ENCODE measurements around the gene WNK4. TPM values are rescaled to one million over a fixed set of nuclear protein-coding genes. Genes with fewer than 3 reads are reported as not detected.
A peak's percentile ranks its signal among the peaks of the same experiment; 100 is the strongest.

The WNK4 gene
- polyA plus RNA-seq, 3 donors: not detected

DNA sequence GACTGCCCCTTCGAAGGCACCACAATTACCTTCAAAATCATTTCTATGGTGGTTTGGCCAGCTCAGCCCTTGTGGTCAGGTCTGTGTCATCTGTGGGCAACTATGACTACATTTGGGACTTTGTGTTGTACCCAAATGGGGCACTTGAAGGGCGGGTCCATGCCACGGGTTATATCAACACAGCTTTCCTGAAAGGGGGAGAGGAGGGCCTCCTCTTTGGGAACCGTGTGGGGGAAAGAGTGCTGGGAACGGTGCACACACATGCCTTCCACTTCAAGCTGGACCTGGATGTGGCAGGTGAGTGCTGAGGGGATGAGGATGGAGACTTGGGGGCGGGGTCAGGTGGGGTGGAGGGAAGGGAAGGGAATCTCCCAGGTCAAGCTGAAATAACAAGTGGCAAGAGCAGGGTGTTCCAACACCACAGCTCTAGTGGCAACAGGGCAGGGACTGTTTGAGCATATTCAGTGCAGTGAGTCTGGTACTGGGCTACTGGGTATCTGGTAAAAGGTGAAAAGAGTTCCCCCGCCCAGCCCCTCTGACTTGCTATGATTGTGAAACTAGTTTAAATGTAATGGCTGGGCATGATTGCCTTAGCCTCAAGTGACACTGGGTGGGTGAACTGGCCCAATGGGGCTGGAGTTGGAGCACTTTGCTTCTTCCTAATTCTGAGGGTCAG, 65.6 kb downstream of the WNK4 start:
- H3K9me3 ChIP-seq (replicated peaks in 1 of 2; ENCODE audit: control insufficient read depth in 1 of 2, insufficient read depth in 1 of 2, low read length in 2 of 2): no peaks in the 10 kb centered on the region
- H3K4me1 ChIP-seq (ENCODE audit: control insufficient read depth in 1 of 2, insufficient read depth in 2 of 2, low read length in 2 of 2): peaks cover 19 to 23% of the 10 kb centered on the region in 2 donors
- peak overlapping the region; percentile 28 to 64 for H3K27ac ChIP-seq (ENCODE audit: low read depth in 1 of 2, low read length in 2 of 2)
- peaks cover 45 to 47% of the 10 kb centered on the region in 2 donors for H3K36me3 Mint-ChIP-seq
- no peak overlapping the region for H2AFZ ChIP-seq (ENCODE audit: insufficient read depth, low read depth, low read length, poor library complexity, severe bottlenecking)
- H3K4me1 Mint-ChIP-seq: peaks cover 28% of the 10 kb centered on the region
- H3K4me3 Mint-ChIP-seq: no peak overlapping the region
- intact Hi-C loops (cut with micrococcal nuclease): loop anchor here in 1 of 2 donors (10.0 kb wide), 1 partner anchor 149 kb away; the partner anchor contains the start of gene RPL27
- TF ChIP-seq CTCF (IDR thresholded peaks at IDR 0.05): no peak
- no peaks in the 10 kb centered on the region for H3K9me3 Mint-ChIP-seq
- H3K79me2 ChIP-seq (ENCODE audit: insufficient read depth, low read length): no peaks in the 10 kb centered on the region
- H3K4me2 ChIP-seq (replicated peaks; ENCODE audit: extremely low read depth, low read length, poor library complexity, severe bottlenecking): no peak overlapping the region
- no peaks in the 10 kb centered on the region for H3K27me3 ChIP-seq (ENCODE audit: control insufficient read depth in 2 of 2, insufficient read depth in 2 of 2, low read length in 2 of 2)
- H3K9ac ChIP-seq (ENCODE audit: insufficient read depth, low read length, poor library complexity, severe bottlenecking): no peak overlapping the region
- peaks cover 48% of the 10 kb centered on the region in 2 donors for H3K36me3 ChIP-seq (replicated peaks in 1 of 2; ENCODE audit: control insufficient read depth in 1 of 2, insufficient read depth in 2 of 2, low read length in 2 of 2)
- peak in 2 of 3 donors; percentile 19 to 60 for DNase-seq
- peaks cover 42% of the 10 kb centered on the region for H4K20me1 ChIP-seq (ENCODE audit: insufficient read depth, low read length)
- peak overlapping the region; percentile 25 to 88 (median 81) for H3K27ac Mint-ChIP-seq
- 63% methylated on average over 6 of the region's 7 CpGs for WGBS (ENCODE audit: insufficient coverage)
- peaks cover 0 to 5% (median 3%) of the 10 kb centered on the region in 3 donors for H3K27me3 Mint-ChIP-seq (ENCODE audit: low read depth in 3 of 3)
- no peak overlapping the region for H3K4me3 ChIP-seq (replicated peaks in 1 of 3; ENCODE audit: low read depth in 2 of 3, low read length in 3 of 3)

Small RNAs within 50 kb of the gene (small RNA-seq; reads per million reads assigned to genes)
- not detected for gene HMGN2P15 (ENCODE audit: insufficient read length, low read depth)
- gene MIR6781 (ENCODE audit: insufficient read length, low read depth): not detected

Other genes starting within 250 kb of the WNK4 start
- 10 to 100 TPM; 10.4 to 32.9 (median 24.9) TPM for gene NAGLU, start 244.4 kb upstream of the WNK4 start, polyA plus RNA-seq
- under 1 TPM; 0.19 to 0.72 (median 0.27) TPM for gene HSD17B1, start 227.7 kb upstream of the WNK4 start, polyA plus RNA-seq
- gene COASY, start 218.5 kb upstream of the WNK4 start, polyA plus RNA-seq: 10 to 100 TPM; 52.6 to 63.8 (median 57.9) TPM
- gene MLX, start 213.5 kb upstream of the WNK4 start, polyA plus RNA-seq: 100 to 1,000 TPM in 1 of 3 donors, 10 to 100 TPM in 2; 61.4 to 106 (median 63.5) TPM
- 1 to 10 TPM in 1 of 3 donors, not detected in 2; 1.2 TPM for gene PSMC3IP, start 202.9 kb upstream of the WNK4 start, polyA plus RNA-seq
- gene RETREG3, start 171.2 kb upstream of the WNK4 start, polyA plus RNA-seq: 10 to 100 TPM; 34.0 to 69.9 (median 69.9) TPM
- gene TUBG1, start 170.9 kb upstream of the WNK4 start, polyA plus RNA-seq: 10 to 100 TPM in 2 of 3 donors, 1 to 10 TPM in 1; 7.5 to 17.4 (median 10.2) TPM
- gene TUBG2, start 121.3 kb upstream of the WNK4 start, polyA plus RNA-seq: 1 to 10 TPM in 1 of 3 donors, under 1 TPM in 2; 0.31 to 7.3 (median 0.47) TPM
- gene PLEKHH3, start 103.6 kb upstream of the WNK4 start, polyA plus RNA-seq: under 1 TPM; 0.38 to 0.43 (median 0.41) TPM
- under 1 TPM in 2 of 3 donors, not detected in 1; 0.13 to 0.37 TPM for gene CCR10, start 98.8 kb upstream of the WNK4 start, polyA plus RNA-seq
- gene CNTNAP1, start 98.1 kb upstream of the WNK4 start, polyA plus RNA-seq: under 1 TPM in 2 of 3 donors, not detected in 1; 0.23 to 0.24 TPM
- gene EZH1, start 35.6 kb upstream of the WNK4 start, polyA plus RNA-seq: 100 to 1,000 TPM in 1 of 3 donors, 10 to 100 TPM in 2; 12.3 to 169 (median 17.8) TPM
- gene RAMP2, start 19.4 kb upstream of the WNK4 start, polyA plus RNA-seq: not detected
- gene VPS25, start 7.2 kb upstream of the WNK4 start, polyA plus RNA-seq: 100 to 1,000 TPM in 2 of 3 donors, 10 to 100 TPM in 1; 71.3 to 125 (median 104) TPM
- gene COA3, start 18.1 kb downstream of the WNK4 start, polyA plus RNA-seq: 100 to 1,000 TPM in 2 of 3 donors, 10 to 100 TPM in 1; 21.5 to 171 (median 156) TPM
- gene CNTD1, start 18.3 kb downstream of the WNK4 start, polyA plus RNA-seq: not detected
- gene BECN1, start 43.7 kb downstream of the WNK4 start, polyA plus RNA-seq: 100 to 1,000 TPM in 1 of 3 donors, 10 to 100 TPM in 2; 68.1 to 105 (median 91.8) TPM
- 100 to 1,000 TPM in 2 of 3 donors, 10 to 100 TPM in 1; 61.9 to 137 (median 124) TPM for gene PSME3, start 52.8 kb downstream of the WNK4 start, polyA plus RNA-seq
- gene AOC2, start 64.0 kb downstream of the WNK4 start, polyA plus RNA-seq: 1 to 10 TPM in 1 of 3 donors, under 1 TPM in 1, not detected in 1; 0.09 to 1.6 TPM
- gene AOC3, start 70.6 kb downstream of the WNK4 start, polyA plus RNA-seq: under 1 TPM in 1 of 3 donors, not detected in 2; 0.85 TPM
- not detected for gene G6PC1, start 120.2 kb downstream of the WNK4 start, polyA plus RNA-seq
- 10 to 100 TPM; 14.4 to 31.8 (median 17.4) TPM for gene AARSD1, start 183.8 kb downstream of the WNK4 start, polyA plus RNA-seq
- gene PTGES3L, start 199.5 kb downstream of the WNK4 start, polyA plus RNA-seq: under 1 TPM in 1 of 3 donors, not detected in 2; 0.32 TPM
- gene RUNDC1, start 200.0 kb downstream of the WNK4 start, polyA plus RNA-seq: 10 to 100 TPM in 1 of 3 donors, 1 to 10 TPM in 2; 7.5 to 10.3 (median 9.9) TPM
- gene RPL27, start 217.8 kb downstream of the WNK4 start, polyA plus RNA-seq: 1,000 to 10,000 TPM; 1,073 to 2,156 (median 1,232) TPM
- 100 to 1,000 TPM in 2 of 3 donors, 10 to 100 TPM in 1; 76.9 to 152 (median 106) TPM for gene IFI35, start 226.2 kb downstream of the WNK4 start, polyA plus RNA-seq
- 10 to 100 TPM; 12.7 to 39.5 (median 38.0) TPM for gene VAT1, start 241.8 kb downstream of the WNK4 start, polyA plus RNA-seq
- gene RND2, start 244.6 kb downstream of the WNK4 start, polyA plus RNA-seq: not detected

Data from CD14-positive monocyte (primary cell).